ENCODE measurements around the gene ACHE. TPM values are rescaled to one million over a fixed set of nuclear protein-coding genes. Genes with fewer than 3 reads are reported as not detected.
A peak's percentile ranks its signal among the peaks of the same experiment; 100 is the strongest.
"Not testable (repeated sequence)": the region's sequence is repeated elsewhere in the genome, so short reads cannot be mapped to it uniquely, and the experiment has no call there.

ACHE gene
- polyA plus RNA-seq, 1 donor, result 82.8 TPM

GRCh38 chr7:100861616-100861985 lies 34.1 kb downstream of the ACHE start:
- DNase-seq, result no peak

GRCh38 chr7:100860702-100861615 lies 34.7 kb downstream of the ACHE start:
- no peak for DNase-seq

GRCh38 chr7:100859856-100860255 lies 35.8 kb downstream of the ACHE start:
- DNase-seq, result no peak

- DNase-seq, result no peak
Observed at GRCh38 chr7:100856871-100857282, 38.8 kb downstream of the ACHE start.

- DNase-seq, result no peak
Observed at GRCh38 chr7:100855515-100855914, 40.2 kb downstream of the ACHE start.

GRCh38 chr7:100854899-100855298 lies 40.8 kb downstream of the ACHE start:
- not testable (repeated sequence) for DNase-seq

GRCh38 chr7:100854146-100854895 lies 41.4 kb downstream of the ACHE start:
- DNase-seq, result no peak

GRCh38 chr7:100852048-100852872 lies 43.4 kb downstream of the ACHE start, which contains the start of gene SLC12A9:
Gene SLC12A9, plus strand, starts transcription at chr7:100852713. Its CDS starts 1,485 bp downstream, at chr7:100854198.
- peak; percentile 94 for DNase-seq

- DNase-seq, result no peak
Observed at GRCh38 chr7:100847360-100847759, 48.3 kb downstream of the ACHE start.

GRCh38 chr7:100840470-100841100 lies 55.1 kb downstream of the ACHE start:
- no peak for DNase-seq

Other genes with a start within 250 kb of the ACHE start
- not detected for gene ACTL6B, start 239.4 kb downstream of the ACHE start, polyA plus RNA-seq (ENCODE audit: insufficient read length)
- 159 TPM for gene GNB2, start 222.1 kb downstream of the ACHE start, polyA plus RNA-seq (ENCODE audit: insufficient read length)
- 39.7 TPM for gene GIGYF1, start 201.6 kb downstream of the ACHE start, polyA plus RNA-seq (ENCODE audit: insufficient read length)
- gene POP7, start 189.8 kb downstream of the ACHE start, polyA plus RNA-seq (ENCODE audit: insufficient read length), result 21.4 TPM
- not detected for gene EPO, start 175.4 kb downstream of the ACHE start, polyA plus RNA-seq (ENCODE audit: insufficient read length)
- gene ZAN, start 162.3 kb downstream of the ACHE start, polyA plus RNA-seq (ENCODE audit: insufficient read length), result not detected
- 47.2 TPM for gene EPHB4, start 68.4 kb downstream of the ACHE start, polyA plus RNA-seq (ENCODE audit: insufficient read length)
- gene SLC12A9, start 43.2 kb downstream of the ACHE start, polyA plus RNA-seq (ENCODE audit: insufficient read length), result 23.5 TPM
- 41.1 TPM for gene TRIP6, start 28.5 kb downstream of the ACHE start, polyA plus RNA-seq (ENCODE audit: insufficient read length)
- 94.3 TPM for gene SRRT, start 20.8 kb downstream of the ACHE start, polyA plus RNA-seq (ENCODE audit: insufficient read length)
- gene UFSP1, start 6.2 kb downstream of the ACHE start, polyA plus RNA-seq (ENCODE audit: insufficient read length), result 2.8 TPM
- gene MUC3A, start 53.6 kb upstream of the ACHE start, polyA plus RNA-seq (ENCODE audit: insufficient read length), result 0.10 TPM
- gene MUC12, start 73.7 kb upstream of the ACHE start, polyA plus RNA-seq (ENCODE audit: insufficient read length), result 0.27 TPM
- not detected for gene MUC17, start 124.2 kb upstream of the ACHE start, polyA plus RNA-seq (ENCODE audit: insufficient read length)
- 9.4 TPM for gene TRIM56, start 189.6 kb upstream of the ACHE start, polyA plus RNA-seq (ENCODE audit: insufficient read length)
- 5.7 TPM for gene SERPINE1, start 231.2 kb upstream of the ACHE start, polyA plus RNA-seq (ENCODE audit: insufficient read length)

Data from hindlimb muscle (tissue), 1 donor.